Naive B cell (primary cell): ENCODE data around the gene GYG1. TPM values are rescaled to one million over a fixed set of nuclear protein-coding genes. Genes with fewer than 3 reads are reported as not detected.

Experiments used
- ATAC-seq, 2 donors: fragments of 150-1000 bp; cut with Tn5 transposase; 2 replicates each; pipeline ENCODE4 v1.10.0; 2021; ENCODE audit warnings: low read depth in 2 of 2, mild to moderate bottlenecking in 2 of 2, moderate library complexity in 2 of 2
- DNase-seq: peaks from one replicate; pipeline ENCODE4 v3.0.0; 2022
- H3K27ac Mint-ChIP-seq, 6 donors: one replicate each; pipeline ENCODE4 v1.8.0; 2020 to 2022; ENCODE audit warnings: mild to moderate bottlenecking in 6 of 6, mixed read lengths in 6 of 6, moderate library complexity in 5 of 6, inconsistent platforms in 2 of 6
- H3K27me3 Mint-ChIP-seq, 3 donors: one replicate each; pipeline ENCODE4 v1.8.0; 2021 to 2022; ENCODE audit warnings: mixed read lengths in 3 of 3, mild to moderate bottlenecking in 1 of 3
- H3K36me3 Mint-ChIP-seq, 2 donors: one replicate each; pipeline ENCODE4 v1.8.0; 2020 to 2022; ENCODE audit warnings: mixed read lengths in 2 of 2, inconsistent platforms in 1 of 2, mild to moderate bottlenecking in 1 of 2
- H3K4me1 Mint-ChIP-seq, 3 donors: one replicate each; pipeline ENCODE4 v1.8.0; 2020 to 2022; ENCODE audit warnings: mixed read lengths in 3 of 3, inconsistent platforms in 1 of 3, mild to moderate bottlenecking in 1 of 3, moderate library complexity in 1 of 3
- H3K4me3 Mint-ChIP-seq, 8 donors: one replicate each; pipeline ENCODE4 v1.8.0; 2020 to 2022; ENCODE audit warnings: mild to moderate bottlenecking in 8 of 8, mixed read lengths in 8 of 8, moderate library complexity in 8 of 8, inconsistent platforms in 2 of 8
- H3K9me3 Mint-ChIP-seq, 7 donors: one replicate each; pipeline ENCODE4 v1.8.0; 2020 to 2022; ENCODE audit warnings: mixed read lengths in 7 of 7, mild to moderate bottlenecking in 5 of 7, inconsistent platforms in 2 of 7, moderate library complexity in 1 of 7
- polyA plus RNA-seq, 6 donors: library from polyadenylated mRNA; unstranded; fragments of 300-500 nt; fragmentation: Illumina TruSeq; gene quantifications; one replicate each; pipeline ENCODE4 v1.2.3, GENCODE V29; 2021; ENCODE audit warnings: low read depth in 6 of 6

The GYG1 gene
- polyA plus RNA-seq, result 10 to 100 TPM in 5 of 6 donors, 1 to 10 TPM in 1; 8.3 to 23.0 (median 20.2) TPM

DNA sequence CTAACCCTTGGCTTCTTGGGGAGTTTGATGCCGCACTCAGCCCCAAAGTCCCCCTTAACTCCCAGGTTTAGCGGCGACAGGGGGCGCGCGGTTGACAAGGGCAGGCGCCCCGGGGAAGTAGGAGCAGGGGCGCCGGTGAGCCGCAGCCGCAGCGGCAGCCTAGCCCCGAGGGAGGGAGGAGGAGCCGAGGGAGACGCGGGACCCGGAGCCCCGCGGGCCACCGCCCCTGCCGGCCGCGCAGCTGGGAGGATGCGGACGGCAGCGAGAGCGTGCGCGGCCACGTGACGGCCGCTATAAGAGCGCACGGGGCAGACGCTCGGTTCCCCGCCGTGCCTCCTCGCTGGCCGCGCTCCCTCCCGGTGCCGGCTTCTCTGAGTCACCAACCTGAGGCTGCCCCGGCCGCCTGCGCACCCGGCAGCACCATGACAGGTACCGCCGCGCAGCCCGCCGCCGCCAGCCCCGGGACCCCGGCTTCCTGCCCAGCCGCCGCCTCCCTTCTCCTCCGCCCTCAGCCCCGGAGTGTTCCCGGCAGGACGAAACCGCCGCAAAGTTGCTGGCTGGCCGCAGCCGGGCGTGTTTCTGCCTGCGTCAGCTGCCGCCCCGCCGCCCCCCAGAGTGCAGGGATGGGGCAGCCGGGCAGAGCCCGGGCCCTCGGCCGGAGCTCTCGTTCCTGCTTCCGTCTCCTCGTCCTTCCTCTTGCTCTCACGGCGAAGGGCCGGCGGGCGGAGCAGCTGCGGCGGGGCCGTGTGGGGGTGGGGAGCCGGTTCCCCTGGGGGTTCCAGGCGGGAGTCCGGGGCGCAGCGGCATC lies at the start of gene GYG1:
Gene GYG1 (plus strand): TSS at position 322 of the 808 bp plus-strand sequence. CDS start 101 bp downstream, at position 423.
- ATAC-seq (peak; percentile 86 to 89), DNase-seq (peak; percentile 71)
- H3K4me3 Mint-ChIP-seq, result peak within 1 kb of the TSS; percentile 76 to 91 (median 87)
- H3K9me3 Mint-ChIP-seq, result no peaks in the 10 kb centered on the region
- no peaks in the 10 kb centered on the region for H3K27me3 Mint-ChIP-seq
- peak within 1 kb of the TSS in 5 of 6 donors; percentile 61 to 86 (median 75) for H3K27ac Mint-ChIP-seq
- H3K36me3 Mint-ChIP-seq, result peaks cover 0 to 6% of the 10 kb centered on the region in 2 donors
- peaks cover 4 to 21% (median 13%) of the 10 kb centered on the region in 3 donors for H3K4me1 Mint-ChIP-seq

DNA sequence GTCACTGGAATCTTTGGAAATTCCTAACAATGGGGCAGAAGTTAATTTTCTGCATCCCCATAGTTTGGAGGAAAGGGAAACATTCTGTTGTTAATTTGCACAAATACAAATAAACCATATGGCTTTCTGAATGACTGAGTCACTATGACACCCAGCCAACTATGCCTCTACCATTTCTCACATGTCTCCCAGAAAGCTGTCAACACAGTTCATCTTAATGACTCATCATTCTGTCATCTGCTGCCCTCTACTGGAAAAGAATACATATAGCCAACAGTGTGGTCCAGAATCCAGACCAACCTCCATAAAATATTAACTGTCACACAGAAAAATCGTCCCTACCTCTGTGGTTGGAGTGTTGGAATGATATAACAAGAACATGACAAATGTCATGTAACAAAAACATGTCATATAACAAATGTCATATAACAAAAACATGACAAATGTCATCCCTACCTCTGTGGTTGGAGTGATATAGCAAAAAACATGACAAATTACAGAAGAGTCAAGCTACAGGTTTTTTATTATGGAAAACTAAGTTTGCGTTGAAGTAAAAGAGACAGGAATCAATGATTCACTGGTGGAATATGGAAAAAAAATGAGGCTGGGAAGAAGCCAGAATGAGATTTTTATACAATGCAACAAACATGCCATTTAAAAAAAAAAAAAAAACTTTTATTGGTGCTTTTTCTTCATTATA lies 47.7 kb upstream of the GYG1 start:
- H3K9me3 Mint-ChIP-seq, result no peaks in the 10 kb centered on the region
- no peaks in the 10 kb centered on the region for H3K36me3 Mint-ChIP-seq
- no peaks in the 10 kb centered on the region for H3K4me1 Mint-ChIP-seq
- DNase-seq (peak; percentile 15), ATAC-seq (peak; percentile 61 to 72)
- no peak overlapping the region for H3K4me3 Mint-ChIP-seq
- H3K27ac Mint-ChIP-seq, result peak overlapping the region in 1 of 6 donors; percentile 13
- peaks cover 7 to 23% (median 22%) of the 10 kb centered on the region in 3 donors for H3K27me3 Mint-ChIP-seq

DNA sequence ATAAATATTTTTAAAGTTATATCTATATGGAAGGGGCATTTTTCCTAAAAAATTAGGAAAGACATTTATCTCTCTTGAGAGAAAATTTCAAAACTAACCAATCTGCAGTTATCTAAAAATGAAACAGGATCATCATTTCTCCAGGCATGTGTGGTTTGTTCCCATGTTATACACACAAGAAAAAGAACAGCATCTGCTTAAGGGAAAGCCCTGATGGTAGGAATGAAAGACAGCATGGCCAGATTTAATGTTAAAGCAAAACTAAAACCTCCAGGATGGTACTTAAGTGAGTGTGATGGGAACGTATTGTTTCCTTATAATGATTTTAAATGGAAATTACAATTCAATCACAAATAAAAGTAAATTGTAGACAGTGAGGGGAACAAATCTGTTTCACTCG lies 46.2 kb upstream of the GYG1 start:
- Mint-ChIP-seq H3K27ac (no peak overlapping the region), H3K4me1 (no peaks in the 10 kb centered on the region), H3K4me3 (no peak overlapping the region), H3K27me3 (peaks cover 3 to 19% (median 10%) of the 10 kb centered on the region in 3 donors), H3K9me3 (no peaks in the 10 kb centered on the region), H3K36me3 (no peaks in the 10 kb centered on the region)
- ATAC-seq (no peak), DNase-seq (no peak)

DNA sequence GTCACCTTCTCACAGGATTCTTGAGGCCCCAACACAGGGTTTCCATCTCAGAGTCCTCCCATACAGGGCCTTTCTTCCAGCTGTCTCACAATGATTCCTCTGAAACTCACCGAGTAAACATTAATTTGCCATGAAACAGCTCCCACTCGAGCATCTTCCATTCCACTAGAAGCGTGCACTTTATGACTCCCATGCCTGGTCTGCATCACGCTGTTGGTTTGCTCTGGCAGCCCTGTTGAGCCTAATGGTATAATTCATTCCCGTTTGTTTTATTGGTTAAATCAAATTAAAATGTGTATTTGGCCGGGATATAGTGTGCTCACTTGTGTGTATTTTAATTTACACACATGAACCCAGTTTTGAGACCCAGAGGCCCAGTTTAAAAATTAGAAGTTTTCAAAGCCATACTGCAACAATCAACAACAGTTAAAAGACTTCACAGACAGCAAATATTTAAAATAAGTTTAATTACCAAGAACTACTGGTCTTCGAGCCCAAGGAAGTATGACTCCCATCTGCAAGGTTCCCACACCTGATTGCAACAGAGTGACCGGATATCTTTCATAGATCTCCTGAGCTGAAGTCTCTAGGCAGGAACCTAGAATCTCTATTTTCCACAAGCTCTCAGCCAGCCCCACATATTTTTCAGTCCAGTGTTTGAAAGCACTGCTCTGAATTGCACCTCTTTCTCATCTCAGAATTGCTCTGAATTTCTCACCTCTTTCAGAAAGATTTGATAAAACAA lies 42.3 kb upstream of the GYG1 start:
- Mint-ChIP-seq H3K4me3 (no peak overlapping the region), H3K9me3 (no peaks in the 10 kb centered on the region), H3K4me1 (no peaks in the 10 kb centered on the region), H3K36me3 (no peaks in the 10 kb centered on the region), H3K27ac (peak overlapping the region in 1 of 6 donors; percentile 88), H3K27me3 (peaks cover 2 to 5% (median 3%) of the 10 kb centered on the region in 3 donors)
- DNase-seq (no peak), ATAC-seq (no peak)

DNA sequence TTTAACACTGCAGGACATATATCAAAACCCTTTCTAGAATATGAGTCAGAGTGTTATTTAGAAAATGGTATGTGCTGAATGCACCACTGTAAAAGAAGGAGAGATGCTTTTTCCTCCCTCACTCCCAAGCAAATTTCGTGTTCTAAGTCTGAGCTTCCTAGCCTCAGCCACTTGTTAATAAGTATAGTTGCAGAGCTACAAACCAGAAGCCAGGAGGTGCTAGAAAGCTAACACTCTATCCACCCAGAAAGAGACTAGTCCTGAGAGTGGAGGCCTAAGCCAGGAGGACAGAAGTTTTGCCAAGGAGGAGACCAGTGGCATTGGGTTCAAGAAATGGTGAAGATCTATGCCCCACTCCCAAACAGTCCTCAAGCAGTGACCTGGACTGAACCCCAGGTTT lies 40.5 kb upstream of the GYG1 start:
- ATAC-seq (no peak), DNase-seq (no peak)
- Mint-ChIP-seq H3K9me3 (no peaks in the 10 kb centered on the region), H3K4me3 (no peak overlapping the region), H3K36me3 (no peaks in the 10 kb centered on the region), H3K4me1 (no peaks in the 10 kb centered on the region), H3K27me3 (peaks cover 5 to 12% (median 7%) of the 10 kb centered on the region in 3 donors), H3K27ac (no peak overlapping the region)

DNA sequence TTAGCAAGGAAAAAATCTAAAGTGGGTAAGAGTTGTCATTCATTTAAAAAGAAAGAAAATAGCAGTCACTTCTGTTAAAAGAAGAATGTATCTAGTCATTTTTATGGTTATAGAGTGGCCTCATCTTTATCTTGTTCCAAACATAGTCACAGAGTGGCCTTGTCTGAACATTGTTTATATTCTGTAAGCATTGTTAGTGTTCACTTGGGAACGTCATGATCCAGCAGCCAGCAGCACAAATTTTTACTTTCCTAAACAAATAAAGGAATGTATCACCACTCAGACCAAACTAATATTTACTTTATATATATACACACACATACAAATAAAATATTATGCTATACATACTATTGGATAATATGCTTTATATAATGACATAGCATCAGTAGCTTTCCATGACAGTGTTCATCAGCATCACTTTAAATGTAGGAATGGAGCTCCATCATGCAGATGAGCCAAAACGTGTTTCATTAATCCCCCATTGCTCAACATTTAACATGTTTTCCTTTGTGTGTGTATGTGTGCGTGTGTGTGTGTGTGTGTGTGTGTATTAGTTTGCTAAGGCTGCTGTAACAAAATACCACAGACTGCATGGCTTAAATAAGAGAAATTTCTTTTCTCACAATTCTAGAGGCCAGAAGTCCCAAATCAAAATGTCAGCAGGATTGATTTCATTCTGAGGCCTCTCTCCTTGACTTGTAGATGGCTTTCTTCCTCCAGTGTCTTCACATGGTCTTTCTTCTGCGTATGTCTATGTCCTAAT lies 39.6 kb upstream of the GYG1 start:
- ATAC-seq, result no peak
- no peak for DNase-seq
- no peaks in the 10 kb centered on the region for H3K9me3 Mint-ChIP-seq

DNA sequence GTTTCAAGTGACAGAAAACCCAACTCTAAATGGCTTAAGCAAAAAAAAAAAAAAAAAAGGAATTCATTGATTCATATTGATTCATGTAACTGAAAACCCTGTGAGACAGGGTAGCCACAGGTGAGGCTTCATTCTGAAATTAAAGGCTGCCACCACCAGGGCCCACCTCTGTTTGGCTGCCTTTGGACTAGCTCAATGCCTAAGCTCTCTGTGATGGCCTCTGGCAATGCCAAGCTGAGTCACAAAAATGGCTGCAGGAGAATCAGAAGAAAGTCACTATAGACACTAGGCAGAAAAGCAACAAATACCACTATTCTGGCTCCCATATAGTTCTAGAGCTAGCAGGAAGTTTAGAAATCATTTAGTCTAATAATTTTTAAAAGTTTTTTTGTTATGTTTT lies 38.2 kb upstream of the GYG1 start:
- H3K4me1 Mint-ChIP-seq, result no peaks in the 10 kb centered on the region
- no peaks in the 10 kb centered on the region for H3K9me3 Mint-ChIP-seq

More for the DNA sequence above, 39.6 kb upstream of the GYG1 start:
- no peak overlapping the region for H3K27ac Mint-ChIP-seq
- no peak overlapping the region for H3K4me3 Mint-ChIP-seq
- peaks cover 5 to 22% (median 10%) of the 10 kb centered on the region in 3 donors for H3K27me3 Mint-ChIP-seq
- H3K4me1 Mint-ChIP-seq, result no peaks in the 10 kb centered on the region
- H3K36me3 Mint-ChIP-seq, result no peaks in the 10 kb centered on the region

DNA sequence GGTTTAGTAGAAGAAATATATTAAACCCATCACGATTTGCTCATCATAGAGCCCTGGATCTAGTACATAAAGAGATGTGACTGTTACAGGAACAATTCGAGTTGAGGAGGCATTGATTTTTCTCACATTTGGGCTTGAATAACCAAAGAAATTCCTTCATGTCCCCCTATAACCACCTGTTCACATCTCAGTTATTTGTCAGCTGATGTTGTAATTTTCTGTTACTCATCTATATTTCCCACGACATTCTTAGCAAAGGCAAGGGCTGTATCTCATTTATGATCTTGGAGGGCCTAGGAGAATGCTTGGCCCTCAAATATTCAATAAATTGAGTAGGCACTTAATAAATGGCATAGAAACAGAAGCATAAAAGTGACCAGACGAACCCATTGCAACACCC lies 36.4 kb upstream of the GYG1 start:
- H3K27ac Mint-ChIP-seq, result no peak overlapping the region
- H3K4me3 Mint-ChIP-seq, result no peak overlapping the region
- H3K36me3 Mint-ChIP-seq, result no peaks in the 10 kb centered on the region
- H3K9me3 Mint-ChIP-seq, result no peaks in the 10 kb centered on the region
- H3K4me1 Mint-ChIP-seq, result no peaks in the 10 kb centered on the region
- ATAC-seq, result no peak
- peaks cover 4 to 37% (median 20%) of the 10 kb centered on the region in 3 donors for H3K27me3 Mint-ChIP-seq
- DNase-seq, result no peak

More for the DNA sequence above, 38.2 kb upstream of the GYG1 start:
- no peak for DNase-seq
- ATAC-seq, result no peak
- H3K27me3 Mint-ChIP-seq, result peaks cover 5 to 28% (median 16%) of the 10 kb centered on the region in 3 donors
- H3K4me3 Mint-ChIP-seq, result no peak overlapping the region
- no peak overlapping the region for H3K27ac Mint-ChIP-seq
- H3K36me3 Mint-ChIP-seq, result no peaks in the 10 kb centered on the region

DNA sequence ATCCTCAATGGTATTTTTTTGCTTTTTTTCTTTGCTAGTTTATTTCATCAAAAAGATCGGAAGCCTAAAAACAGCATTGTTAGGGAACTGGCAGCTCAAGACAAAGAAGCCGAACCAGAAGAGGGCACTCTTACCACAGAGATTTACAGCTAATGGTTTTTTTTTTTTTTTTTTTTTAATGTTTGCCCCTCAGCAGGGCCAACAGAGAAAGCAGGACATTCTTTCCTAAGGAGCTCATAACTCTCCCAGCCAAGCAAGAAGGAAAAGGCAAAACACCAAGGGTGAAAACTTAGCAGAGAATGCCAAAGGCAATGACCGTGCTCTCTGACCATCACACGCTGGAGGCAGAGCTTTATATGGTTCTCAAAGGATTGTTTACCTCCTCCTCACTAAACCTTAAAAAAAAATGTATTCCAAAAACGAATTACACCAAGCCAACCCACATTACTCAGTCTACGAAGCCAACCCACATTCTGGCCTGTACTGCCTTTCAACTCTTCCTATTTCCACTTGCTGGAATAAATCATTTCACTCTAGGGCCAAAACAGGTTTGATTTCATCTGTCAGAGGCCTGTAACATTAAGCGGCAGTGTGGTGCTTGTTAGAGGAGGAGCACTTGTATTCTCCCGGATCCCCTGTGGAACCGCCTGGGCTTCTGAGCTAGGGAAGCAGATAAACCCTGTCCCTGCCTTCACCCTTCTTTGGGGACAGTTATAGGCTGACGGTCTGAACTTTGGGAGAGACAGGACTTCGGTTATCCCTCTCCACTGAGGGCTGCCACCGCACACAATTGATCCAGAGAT lies 35.6 kb upstream of the GYG1 start:
- Mint-ChIP-seq H3K27ac (no peak overlapping the region), H3K9me3 (no peaks in the 10 kb centered on the region), H3K36me3 (no peaks in the 10 kb centered on the region), H3K27me3 (peaks cover 4 to 41% (median 24%) of the 10 kb centered on the region in 3 donors), H3K4me1 (no peaks in the 10 kb centered on the region), H3K4me3 (no peak overlapping the region)
- DNase-seq, result peak; percentile 3
- ATAC-seq, result no peak

DNA sequence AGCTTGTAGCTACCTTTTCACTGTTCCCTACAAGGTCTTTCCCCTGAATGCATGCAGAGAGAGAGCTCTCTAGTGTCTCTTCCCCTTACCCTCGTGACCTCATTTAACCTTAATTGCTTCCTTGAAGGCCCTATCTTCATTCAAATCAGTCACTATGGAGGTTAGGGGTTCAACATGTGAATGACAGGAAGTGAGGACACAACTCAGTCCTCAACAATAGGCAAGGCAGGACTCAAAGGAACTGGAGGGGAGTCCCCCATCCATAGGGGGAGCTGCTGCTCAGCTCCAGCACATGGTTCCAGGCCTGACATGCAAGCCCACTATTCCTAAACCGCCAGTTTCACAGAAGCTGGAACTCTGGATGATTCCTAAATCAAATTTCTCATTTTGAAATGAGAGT lies 33.8 kb upstream of the GYG1 start:
- no peak overlapping the region for H3K4me3 Mint-ChIP-seq
- H3K9me3 Mint-ChIP-seq, result no peaks in the 10 kb centered on the region
- H3K36me3 Mint-ChIP-seq, result no peaks in the 10 kb centered on the region
- no peak for DNase-seq
- no peaks in the 10 kb centered on the region for H3K4me1 Mint-ChIP-seq
- ATAC-seq, result no peak
- H3K27ac Mint-ChIP-seq, result no peak overlapping the region
- H3K27me3 Mint-ChIP-seq, result peaks cover 10 to 55% (median 32%) of the 10 kb centered on the region in 3 donors

DNA sequence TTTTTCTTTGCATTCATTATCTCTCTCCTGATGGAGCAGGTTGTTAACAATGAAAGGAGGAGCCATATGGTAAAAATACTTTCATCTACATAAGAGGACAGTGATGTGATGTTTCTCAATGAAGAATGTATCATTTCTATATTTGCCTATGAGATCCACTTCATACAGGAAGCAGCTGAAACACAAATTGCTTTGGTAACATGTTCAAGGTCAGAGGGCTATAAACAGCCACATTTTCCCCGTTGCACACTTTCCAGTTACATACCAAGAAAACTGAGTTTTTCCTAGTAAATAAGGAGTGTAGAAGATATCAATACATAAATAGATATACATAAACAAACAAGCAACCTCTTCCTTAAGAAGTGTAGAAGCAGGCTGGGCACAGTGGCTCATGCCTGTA lies 32.6 kb upstream of the GYG1 start:
- Mint-ChIP-seq H3K9me3 (no peaks in the 10 kb centered on the region), H3K27me3 (peaks cover 10 to 55% (median 42%) of the 10 kb centered on the region in 3 donors), H3K36me3 (no peaks in the 10 kb centered on the region), H3K4me1 (no peaks in the 10 kb centered on the region), H3K4me3 (no peak overlapping the region), H3K27ac (no peak overlapping the region)
- DNase-seq, result no peak
- no peak for ATAC-seq

DNA sequence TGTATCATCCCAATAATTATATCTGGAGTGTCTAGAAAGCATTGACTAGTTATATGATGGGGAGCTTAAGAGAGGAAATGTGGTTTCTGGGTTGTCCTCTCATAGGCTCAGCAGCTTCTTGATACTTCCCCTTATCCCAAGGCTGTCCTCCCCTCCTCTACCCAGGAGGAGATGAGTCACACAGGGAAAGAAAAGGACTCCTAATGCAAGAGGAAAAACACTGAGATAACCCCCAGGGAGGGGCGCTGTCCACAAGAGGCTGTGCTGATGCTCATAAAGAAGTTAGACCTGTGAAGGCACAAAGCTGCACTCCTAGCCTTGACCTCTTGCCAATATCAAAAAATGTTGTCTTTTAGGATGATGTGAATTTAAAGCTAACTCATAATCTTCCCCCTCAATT lies 28.8 kb upstream of the GYG1 start:
- Mint-ChIP-seq H3K9me3 (no peaks in the 10 kb centered on the region), H3K36me3 (no peaks in the 10 kb centered on the region), H3K4me1 (no peaks in the 10 kb centered on the region), H3K27me3 (peaks cover 10 to 32% (median 27%) of the 10 kb centered on the region in 3 donors), H3K27ac (no peak overlapping the region), H3K4me3 (no peak overlapping the region)
- no peak for DNase-seq
- ATAC-seq, result no peak
